Smooth muscle cell (in vitro differentiated cells): ENCODE measurements around the gene VSIG8. TPM values are rescaled to one million over a fixed set of nuclear protein-coding genes. Genes with fewer than 3 reads are reported as not detected.

Source experiments
- DNase-seq: peaks from one replicate; lab custom pipeline; 2025; ENCODE audit not compliant: unreplicated experiment; lab: John Stamatoyannopoulos, UW
- H2AFZ ChIP-seq: fragments of 200-600 bp; sonication (generic); 2 replicates; pipeline ENCODE4 v1.6.0; 2016; ENCODE audit warnings: antibody characterized with exemption, low read depth, mild to moderate bottlenecking
- H3F3A ChIP-seq: fragments of 200-600 bp; sonication (generic); 2 replicates; pipeline ENCODE4 v1.6.0; 2017; ENCODE audit warnings: antibody characterized with exemption, low read depth
- H3K27ac ChIP-seq: fragments of 200-600 bp; sonication (generic); 2 replicates; pipeline ENCODE4 v1.5.1; 2016; ENCODE audit warnings: low read depth, mild to moderate bottlenecking
- H3K27me3 ChIP-seq: fragments of 200-600 bp; sonication (generic); 2 replicates; pipeline ENCODE4 v1.6.1; 2016; ENCODE audit warnings: low read depth, mild to moderate bottlenecking
- H3K36me3 ChIP-seq: fragments of 200-600 bp; sonication (generic); 2 replicates; pipeline ENCODE4 v1.5.1; 2016; ENCODE audit warnings: low read depth
- H3K4me1 ChIP-seq: fragments of 200-600 bp; sonication (generic); 2 replicates; pipeline ENCODE4 v1.5.1; 2016; ENCODE audit warnings: low read depth
- H3K4me2 ChIP-seq: fragments of 200-600 bp; sonication (generic); 2 replicates; pipeline ENCODE4 v1.6.0; 2016; ENCODE audit warnings: mild to moderate bottlenecking
- H3K4me3 ChIP-seq: fragments of 200-600 bp; sonication (generic); 2 replicates; pipeline ENCODE4 v1.5.1; 2016; ENCODE audit warnings: mild to moderate bottlenecking
- H3K79me2 ChIP-seq: fragments of 200-600 bp; sonication (generic); 2 replicates; pipeline ENCODE4 v1.6.0; 2016; ENCODE audit warnings: low read depth, mild to moderate bottlenecking
- H3K9ac ChIP-seq: fragments of 200-600 bp; sonication (generic); 2 replicates; pipeline ENCODE4 v1.6.0; 2016; ENCODE audit warnings: low read depth
- H3K9me3 ChIP-seq: fragments of 200-600 bp; sonication (generic); replicated peaks from 2 replicates; pipeline ENCODE4 v1.5.1; 2016; ENCODE audit warnings: low read depth
- H4K20me1 ChIP-seq: fragments of 200-600 bp; sonication (generic); 2 replicates; pipeline ENCODE4 v1.6.0; 2016; ENCODE audit warnings: low read depth
- CTCF ChIP-seq: fragments of 200-600 bp; sonication (generic); IDR thresholded peaks from 2 replicates; pipeline ENCODE4 v1.5.1; 2017; ENCODE audit warnings: borderline replicate concordance, mild to moderate bottlenecking, antibody characterized with exemption; ENCODE audit not compliant: insufficient read depth, poor library complexity, severe bottlenecking
- WGBS: methylation state at CpG from one replicate; pipeline ENCODE4 v1.1.7; 2016; ENCODE audit warnings: low lambda C conversion rate; 5-methylcytosine and 5-hydroxymethylcytosine counted together
- polyA plus RNA-seq: library from polyadenylated mRNA; unstranded; fragments of >200 nt; fragmentation: Nextera tagmentation; extraction: Ambion mirVana; gene quantifications from 2 replicates; pipeline ENCODE4 v1.2.1, GENCODE V29; 2016
- total RNA-seq: library from RNA; depleted of rRNA; stranded (reverse); fragments of >200 nt; gene quantifications from 2 replicates; pipeline ENCODE4 v1.2.3, GENCODE V29; 2014

Gene VSIG8
- total and polyA plus RNA-seq, 2 experiments from 2014 or later = 0.29 TPM; not detected in 1

- no peak for DNase-seq
- Histone ChIP-seq H4K20me1 (no peaks in the 10 kb centered on the region), H3K36me3 (no peaks in the 10 kb centered on the region), H3K27ac (no peak overlapping the region), H3K4me1 (no peaks in the 10 kb centered on the region), H3F3A (no peaks in the 10 kb centered on the region), H3K9me3 (no peaks in the 10 kb centered on the region), H3K4me2 (no peak overlapping the region), H3K4me3 (no peak overlapping the region), H3K27me3 (no peaks in the 10 kb centered on the region), H3K9ac (no peak overlapping the region), H3K79me2 (no peaks in the 10 kb centered on the region), H2AFZ (no peak overlapping the region)
- TF ChIP-seq CTCF = no peak
- WGBS = 81% methylated on average over 7 of the region's 7 CpGs
Observed at GRCh38 chr1:159859767-159860322, 2.6 kb downstream of the VSIG8 start.

- Histone ChIP-seq H3K9me3 (no peaks in the 10 kb centered on the region), H3F3A (peaks cover 7% of the 10 kb centered on the region), H2AFZ (no peak overlapping the region), H3K4me2 (no peak overlapping the region), H3K9ac (no peak overlapping the region), H3K27me3 (no peaks in the 10 kb centered on the region), H3K79me2 (no peaks in the 10 kb centered on the region), H4K20me1 (no peaks in the 10 kb centered on the region), H3K4me1 (peaks cover 10% of the 10 kb centered on the region), H3K36me3 (no peaks in the 10 kb centered on the region), H3K27ac (no peak overlapping the region), H3K4me3 (no peak overlapping the region)
- no peak for DNase-seq
- 95% methylated on average over 6 of the region's 6 CpGs for WGBS
- TF ChIP-seq CTCF = no peak
Observed at GRCh38 chr1:159857889-159858288, 4.6 kb downstream of the VSIG8 start.

- no peak for DNase-seq
- Histone ChIP-seq H3K36me3 (no peaks in the 10 kb centered on the region), H3K4me3 (no peak overlapping the region), H2AFZ (no peak overlapping the region), H3K9ac (no peak overlapping the region), H4K20me1 (no peaks in the 10 kb centered on the region), H3K4me2 (no peak overlapping the region), H3K79me2 (no peaks in the 10 kb centered on the region), H3K9me3 (no peaks in the 10 kb centered on the region), H3K27ac (no peak overlapping the region), H3K4me1 (peaks cover 10% of the 10 kb centered on the region), H3K27me3 (no peaks in the 10 kb centered on the region), H3F3A (peaks cover 12% of the 10 kb centered on the region)
- WGBS = 100% methylated on average over 1 of the region's 1 CpG
- TF ChIP-seq CTCF = no peak
Observed at GRCh38 chr1:159856576-159856975, 5.9 kb downstream of the VSIG8 start.

GRCh38 chr1:159855709-159856108, 6.7 kb downstream of the VSIG8 start:
- Histone ChIP-seq H3K4me3 (no peak overlapping the region), H3K9me3 (no peaks in the 10 kb centered on the region), H3F3A (peaks cover 12% of the 10 kb centered on the region), H3K4me2 (peak overlapping the region; percentile 95), H3K27ac (no peak overlapping the region), H3K27me3 (no peaks in the 10 kb centered on the region), H2AFZ (no peak overlapping the region), H3K4me1 (peaks cover 10% of the 10 kb centered on the region), H4K20me1 (no peaks in the 10 kb centered on the region), H3K36me3 (no peaks in the 10 kb centered on the region), H3K9ac (no peak overlapping the region), H3K79me2 (no peaks in the 10 kb centered on the region)
- TF ChIP-seq CTCF = no peak
- 97% methylated on average over 26 of the region's 34 CpGs for WGBS
- DNase-seq = no peak
